CD4-positive, alpha-beta T cell (primary cell): ENCODE results near the gene BRD3. TPM values are rescaled to one million over a fixed set of nuclear protein-coding genes. Genes with fewer than 3 reads are reported as not detected.
A peak's percentile ranks its signal among the peaks of the same experiment; 100 is the strongest.

Experiments used
- ATAC-seq: fragments of 200-7000 bp; cut with Tn5 transposase; one replicate; pipeline ENCODE4 v1.10.0; 2022; ENCODE audit warnings: mild to moderate bottlenecking; ENCODE audit not compliant: poor library complexity
- CTCF ChIA-PET: fragments of 350-600 bp; sonication (Branson Sonifier 250); formaldehyde crosslinking; loops from one replicate; lab custom pipeline; 2021; ENCODE audit warnings: antibody characterized with exemption, inconsistent platforms; lab: Charles Lee
- POLR2A ChIA-PET: fragments of 350-600 bp; sonication (Branson Sonifier 250); formaldehyde crosslinking; loops from one replicate; lab custom pipeline; 2021; ENCODE audit warnings: antibody characterized with exemption, inconsistent platforms; lab: Charles Lee
- DNase-seq, 14 experiments: peaks; one replicate each; pipeline ENCODE4 v3.0.0-alpha.2; 2013 to 2020; ENCODE audit warnings: mixed read lengths in 2 of 14
- H3K27ac ChIP-seq, 2 donors: one replicate each; pipeline versions ENCODE4 v1.5.1 to v1.7.0; 2013; ENCODE audit warnings: low read length in 2 of 2, low read depth in 1 of 2, mild to moderate bottlenecking in 1 of 2
- H3K27me3 ChIP-seq, 2 experiments: 1 replicate in 1 of 2; 2 replicates in 1 of 2; pipeline versions ENCODE4 v1.6.1 to v1.7.0; 2013; ENCODE audit warnings: low read length in 2 of 2, control low read depth in 1 of 2, mild to moderate bottlenecking in 1 of 2, moderate library complexity in 1 of 2; ENCODE audit not compliant: insufficient read depth in 2 of 2, control insufficient read depth in 1 of 2
- H3K36me3 ChIP-seq: one replicate; pipeline ENCODE4 v1.6.1; 2013; ENCODE audit warnings: low read length, control low read depth; ENCODE audit not compliant: insufficient read depth
- H3K4me1 ChIP-seq: one replicate; pipeline ENCODE4 v1.6.1; 2013; ENCODE audit warnings: low read length, control low read depth; ENCODE audit not compliant: insufficient read depth
- H3K4me3 ChIP-seq: one replicate; pipeline ENCODE4 v1.5.1; 2013; ENCODE audit warnings: mild to moderate bottlenecking, low read length, moderate library complexity
- H3K9me3 ChIP-seq, 2 experiments: 1 replicate in 1 of 2; 2 replicates in 1 of 2; pipeline versions ENCODE4 v1.6.1 to v1.7.0; 2013; ENCODE audit warnings: low read length in 2 of 2, mild to moderate bottlenecking in 2 of 2, control low read depth in 1 of 2, moderate library complexity in 1 of 2; ENCODE audit not compliant: control insufficient read depth in 1 of 2, insufficient read depth in 1 of 2
- H3K27ac Mint-ChIP-seq: one replicate; pipeline ENCODE4 v1.8.0; 2020; ENCODE audit warnings: mixed read lengths
- H3K27me3 Mint-ChIP-seq: one replicate; pipeline ENCODE4 v1.8.0; 2021; ENCODE audit warnings: mixed read lengths
- H3K36me3 Mint-ChIP-seq: one replicate; pipeline ENCODE4 v1.8.0; 2021; ENCODE audit warnings: low read depth, mixed read lengths
- H3K4me1 Mint-ChIP-seq: one replicate; pipeline ENCODE4 v1.8.0; 2021; ENCODE audit warnings: low read depth, mixed read lengths
- H3K4me3 Mint-ChIP-seq: one replicate; pipeline ENCODE4 v1.8.0; 2020; ENCODE audit warnings: mild to moderate bottlenecking, mixed read lengths
- H3K9me3 Mint-ChIP-seq: one replicate; pipeline ENCODE4 v1.8.0; 2020; ENCODE audit warnings: mixed read lengths
- CTCF ChIP-seq: fragments of 200-600 bp; IDR thresholded peaks from one replicate; pipeline ENCODE4 v1.8.0; 2022; ENCODE audit warnings: antibody characterized with exemption, mild to moderate bottlenecking
- intact Hi-C, 2 experiments: fragments of 100-400 bp; cut with DNase I in 1 of 2; cut with micrococcal nuclease in 1 of 2; formaldehyde crosslinking; loops; one replicate each; pipeline versions ENCODE4 v1.15.1 to v1.9.0; 2023 to 2025; cut with DNase I, micrococcal nuclease
- polyA plus RNA-seq, 2 donors: library from polyadenylated mRNA; unstranded; fragments of 120-200 nt; gene quantifications; one replicate each; pipeline ENCODE4 v1.2.1, GENCODE V29; 2013
- total RNA-seq, 174 experiments: library from RNA in 2 of 174; stranded (reverse) in 2 of 174; gene quantifications; one replicate each; pipeline ENCODE4 v1.2.3 and lab custom pipeline; 2021 to 2026

Gene BRD3
- total RNA-seq: 10 to 100 TPM; 26.7 to 29.0 TPM
- polyA plus RNA-seq (2013, experiment 1 of 2): 14.8 TPM
- 17.0 TPM for polyA plus RNA-seq (2013, experiment 2 of 2)
- total RNA-seq (lab: John Stamatoyannopoulos, UW): 11.8 to 107 (median 41.9) reads per million in 172 experiments

- peaks cover 22% of the 10 kb centered on the region for H3K27me3 Mint-ChIP-seq
- DNase-seq (peak; percentile 63 to 96 (median 78)), ATAC-seq (peak; percentile 76)
- H3K9me3 ChIP-seq: no peaks in the 10 kb centered on the region
- H3K36me3 ChIP-seq: peaks cover 7% of the 10 kb centered on the region
- H3K9me3 Mint-ChIP-seq: no peaks in the 10 kb centered on the region
- peak within 1 kb of the TSS; percentile 79 to 84 for H3K27ac ChIP-seq
- H3K4me1 Mint-ChIP-seq: peaks cover 37% of the 10 kb centered on the region
- H3K27ac Mint-ChIP-seq: peak within 1 kb of the TSS; percentile 98
- no peak for TF ChIP-seq CTCF
- intact Hi-C loops: loop anchor here (1.0 to 10.0 kb wide), 7 partner anchors 31 to 1837 kb away; partner anchors contain the start of genes BRD3OS (in 2 of the 2), RNU6ATAC (in 2 of the 2) and CAMSAP1 (in 1 of the 2)
- peak within 1 kb of the TSS; percentile 97 for H3K4me3 Mint-ChIP-seq
- H3K27me3 ChIP-seq: peaks cover 9 to 15% of the 10 kb centered on the region in 2 experiments
- ChIA-PET CTCF (interaction anchor here (1.0 to 1.1 kb wide), 2 partner anchors 31 to 96 kb away, joined by 3 to 4 read pairs; partner anchors contain the start of gene RNU6ATAC), POLR2A (interaction anchor here (0.7 to 1.6 kb wide), 6 partner anchors 43 to 366 kb away, joined by 3 to 20 read pairs (median 4); partner anchors contain the start of genes RNU6ATAC and WDR5)
- H3K36me3 Mint-ChIP-seq: peaks cover 16% of the 10 kb centered on the region
- H3K4me3 ChIP-seq: peak within 1 kb of the TSS; percentile 79
- H3K4me1 ChIP-seq: peaks cover 47% of the 10 kb centered on the region
These were observed at the start of gene BRD3 for GRCh38 chr9:134067904-134068743. BRD3 (minus strand) TSS chr9:134068026; CDS start chr9:134053477, 14,549 bp downstream.

- H3K4me1 Mint-ChIP-seq: no peaks in the 10 kb centered on the region
- no peak overlapping the region for H3K27ac Mint-ChIP-seq
- Histone ChIP-seq H3K4me1 (no peaks in the 10 kb centered on the region), H3K9me3 (no peaks in the 10 kb centered on the region), H3K36me3 (no peaks in the 10 kb centered on the region), H3K4me3 (no peak overlapping the region), H3K27ac (no peak overlapping the region), H3K27me3 (no peaks in the 10 kb centered on the region)
- H3K27me3 Mint-ChIP-seq: no peaks in the 10 kb centered on the region
- H3K36me3 Mint-ChIP-seq: no peaks in the 10 kb centered on the region
- ATAC-seq (no peak), DNase-seq (no peak)
- H3K9me3 Mint-ChIP-seq: no peaks in the 10 kb centered on the region
- intact Hi-C loops: no loop called here
- ChIA-PET POLR2A (no interaction called here), CTCF (no interaction called here)
- H3K4me3 Mint-ChIP-seq: no peak overlapping the region
- no peak for TF ChIP-seq CTCF
These were observed 44.7 kb upstream of the BRD3 start for GRCh38 chr9:134112561-134112960.

- Histone ChIP-seq H3K4me1 (no peaks in the 10 kb centered on the region), H3K36me3 (no peaks in the 10 kb centered on the region), H3K4me3 (no peak overlapping the region), H3K27ac (no peak overlapping the region), H3K27me3 (no peaks in the 10 kb centered on the region), H3K9me3 (no peaks in the 10 kb centered on the region)
- no peak overlapping the region for H3K4me3 Mint-ChIP-seq
- CTCF ChIA-PET: no interaction called here
- H3K27me3 Mint-ChIP-seq: peaks cover 4% of the 10 kb centered on the region
- intact Hi-C loops: no loop called here
- H3K36me3 Mint-ChIP-seq: no peaks in the 10 kb centered on the region
- DNase-seq (no peak), ATAC-seq (no peak)
- no peaks in the 10 kb centered on the region for H3K4me1 Mint-ChIP-seq
- POLR2A ChIA-PET: no interaction called here
- H3K27ac Mint-ChIP-seq: no peak overlapping the region
- no peaks in the 10 kb centered on the region for H3K9me3 Mint-ChIP-seq
- TF ChIP-seq CTCF: no peak
These were observed 43.2 kb upstream of the BRD3 start for GRCh38 chr9:134111064-134111463.
